Measurements from ENCODE around the gene NKD2.
"Not testable (repeated sequence)": the region's sequence is repeated elsewhere in the genome, so short reads cannot be mapped to it uniquely, and the experiment has no call there.

NKD2 gene

DNA sequence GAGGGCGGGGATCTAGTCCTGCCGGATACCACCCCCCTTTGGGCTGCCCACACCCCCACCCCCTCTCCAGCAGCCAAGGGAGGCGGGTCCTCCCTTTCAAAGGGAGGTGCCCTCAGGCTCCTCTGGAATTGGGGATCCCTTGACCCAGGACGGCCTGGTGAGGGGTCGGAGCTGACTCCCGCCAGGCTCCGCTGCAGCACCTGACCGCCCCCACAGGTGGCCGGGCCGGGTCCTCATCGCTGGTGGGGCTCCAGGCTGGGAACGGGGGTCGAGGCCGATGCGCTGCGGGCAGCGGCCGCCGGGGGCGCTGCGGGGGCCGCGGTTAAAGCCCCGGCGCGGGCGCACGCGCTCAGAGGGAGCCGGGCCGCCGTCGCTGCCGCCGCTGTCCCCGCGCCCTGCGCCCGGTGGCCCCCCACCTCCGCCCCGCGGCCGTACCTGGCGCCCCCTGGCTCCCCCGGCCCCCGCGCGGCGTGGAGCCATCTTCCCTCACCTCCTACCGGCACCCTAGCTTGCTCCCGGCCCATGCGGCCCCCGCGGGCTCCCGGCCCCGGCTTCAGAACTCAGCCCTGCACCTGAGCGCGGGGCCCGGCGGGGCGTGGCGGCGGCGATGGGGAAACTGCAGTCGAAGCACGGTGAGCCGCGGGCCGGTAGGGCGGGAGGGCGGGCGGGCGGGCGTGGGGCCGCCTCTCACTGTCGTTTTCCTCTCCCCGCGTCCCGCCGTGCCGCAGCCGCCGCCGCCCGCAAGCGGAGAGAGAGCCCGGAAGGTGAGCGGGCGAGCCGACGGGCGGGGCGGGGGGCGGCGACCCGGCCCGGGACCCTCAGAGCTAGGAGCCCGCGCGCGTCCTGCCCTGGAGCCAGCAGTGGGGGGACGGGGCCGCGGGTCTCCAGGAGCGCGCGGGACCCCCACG lies at the start of gene NKD2:
NKD2 (plus strand) TSS at position 352 of the 908 bp plus-strand sequence; CDS start at position 608, 256 bp downstream.
- DNase-seq (ENCODE audit: low spot score): no peak

GRCh38 chr5:959581-960531 lies 48.7 kb upstream of the NKD2 start:
- DNase-seq (ENCODE audit: low spot score): no peak

DNA sequence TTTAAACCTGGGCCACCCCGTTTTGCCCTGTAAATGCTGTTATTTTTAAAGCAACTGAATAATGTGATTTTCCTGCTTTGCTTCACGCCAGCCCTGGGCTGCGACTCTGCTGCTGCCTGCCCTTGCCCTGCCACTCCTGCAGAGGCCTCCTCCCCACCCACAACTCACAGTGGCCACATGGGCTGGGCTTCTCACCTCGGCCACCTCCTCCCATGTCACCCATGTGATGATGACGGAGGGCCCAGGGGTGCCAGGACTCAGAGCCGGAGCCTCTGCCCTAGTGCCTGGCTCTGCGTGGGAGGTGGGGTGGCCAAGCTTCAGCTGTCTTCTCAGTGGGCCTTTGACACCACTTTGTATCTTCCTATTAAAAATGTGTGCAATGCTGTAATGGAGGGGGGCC lies 48.1 kb upstream of the NKD2 start:
- no peak for DNase-seq (ENCODE audit: low spot score)

- DNase-seq (ENCODE audit: low spot score): no peak
These were observed 47.4 kb upstream of the NKD2 start for GRCh38 chr5:961002-961710.

DNA sequence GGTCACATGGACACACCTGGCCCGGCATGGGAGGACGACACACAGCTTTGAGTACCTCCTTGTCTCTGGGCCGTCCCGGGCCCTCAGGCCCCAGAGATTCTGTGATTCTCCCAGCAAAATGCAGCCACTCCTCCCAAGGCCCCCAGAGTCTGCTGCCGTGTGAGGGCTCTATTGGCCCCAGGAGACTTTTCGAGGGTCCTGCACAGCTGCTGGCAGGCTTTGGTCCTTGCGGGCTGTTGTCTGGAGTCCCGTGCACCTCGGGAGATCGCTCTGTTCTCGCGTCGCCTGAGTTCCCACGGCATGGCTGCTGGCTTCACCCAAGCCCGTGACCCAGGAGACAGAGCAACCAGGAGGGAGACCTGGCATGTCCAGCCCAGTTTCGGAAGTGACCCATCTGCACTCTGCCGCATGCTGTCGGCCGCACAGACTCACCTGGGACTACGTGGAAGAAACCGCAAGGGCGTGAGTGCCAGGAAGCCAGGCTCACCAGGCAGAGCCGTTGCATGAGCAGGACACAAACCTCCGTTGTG lies 46.8 kb upstream of the NKD2 start:
- DNase-seq (ENCODE audit: low spot score): no peak

- DNase-seq (ENCODE audit: low spot score): no peak
These were observed 46.2 kb upstream of the NKD2 start for GRCh38 chr5:962386-962785.

DNA sequence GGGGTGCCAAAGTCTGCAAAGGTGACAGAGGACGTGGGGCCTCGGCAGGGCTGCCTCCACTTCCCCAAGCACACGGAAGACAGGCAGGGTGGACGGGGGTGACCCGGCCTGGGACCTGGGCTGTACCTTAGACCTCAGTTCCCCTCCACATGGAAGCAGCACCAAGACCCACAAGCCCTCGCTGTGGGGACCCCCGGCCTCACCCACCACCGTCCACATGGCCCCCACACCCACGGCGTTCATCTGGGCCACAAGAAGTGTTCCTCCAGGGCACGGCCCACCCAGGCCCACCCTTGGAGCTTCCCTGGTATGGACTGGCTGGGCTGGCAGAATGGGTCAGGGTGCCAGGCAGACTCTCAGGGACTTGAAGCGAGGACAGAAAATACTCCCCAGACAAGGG lies 45.8 kb upstream of the NKD2 start:
- DNase-seq (ENCODE audit: low spot score): no peak

DNA sequence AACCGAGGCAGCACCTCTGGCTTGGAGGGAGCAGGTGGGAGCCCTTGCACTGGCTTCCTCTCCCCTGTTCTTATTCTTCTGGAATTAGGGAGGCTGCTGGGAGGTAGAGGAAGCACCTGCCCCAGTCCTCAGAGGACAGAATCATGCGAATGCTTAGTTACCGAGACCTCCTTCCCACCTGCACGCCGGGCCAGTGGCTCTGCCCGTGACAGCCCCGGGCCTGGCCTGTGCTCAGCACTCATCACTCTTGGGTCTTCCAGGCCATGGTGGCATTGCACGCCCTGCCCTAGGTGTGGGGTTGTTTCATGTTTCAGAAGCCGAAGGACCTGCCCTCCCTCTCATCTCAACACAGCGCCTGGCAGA lies 45.3 kb upstream of the NKD2 start:
- no peak for DNase-seq (ENCODE audit: low spot score)

- DNase-seq (ENCODE audit: low spot score): no peak
These were observed 44.7 kb upstream of the NKD2 start for GRCh38 chr5:963673-964531.

GRCh38 chr5:964821-965220 lies 43.8 kb upstream of the NKD2 start:
- DNase-seq (ENCODE audit: low spot score): no peak

- no peak for DNase-seq (ENCODE audit: low spot score)
These were observed 42.8 kb upstream of the NKD2 start for GRCh38 chr5:965604-966344.

GRCh38 chr5:966345-966710 lies 42.3 kb upstream of the NKD2 start:
- DNase-seq (ENCODE audit: low spot score): no peak

GRCh38 chr5:966941-967340 lies 41.7 kb upstream of the NKD2 start:
- no peak for DNase-seq (ENCODE audit: low spot score)

DNA sequence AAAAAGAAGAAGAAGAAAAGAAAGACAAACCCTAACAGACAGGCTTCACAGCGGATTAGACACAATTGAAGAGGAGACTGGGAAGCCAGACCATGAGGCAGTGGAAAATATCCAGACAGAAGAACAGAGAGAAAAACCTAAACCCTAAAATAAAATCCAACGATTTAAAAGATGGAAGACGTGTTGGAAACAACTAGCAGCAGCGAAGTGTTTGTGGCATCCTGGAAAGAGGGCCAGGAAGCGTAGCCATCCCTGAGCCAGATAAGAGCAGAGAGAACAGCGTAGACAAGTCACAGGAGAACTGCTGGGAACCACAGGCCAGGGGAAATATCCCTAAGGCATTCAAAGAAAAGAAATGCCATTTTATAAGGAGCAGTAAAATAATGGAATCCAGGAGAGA lies 39.7 kb upstream of the NKD2 start:
- DNase-seq (ENCODE audit: low spot score): no peak

DNA sequence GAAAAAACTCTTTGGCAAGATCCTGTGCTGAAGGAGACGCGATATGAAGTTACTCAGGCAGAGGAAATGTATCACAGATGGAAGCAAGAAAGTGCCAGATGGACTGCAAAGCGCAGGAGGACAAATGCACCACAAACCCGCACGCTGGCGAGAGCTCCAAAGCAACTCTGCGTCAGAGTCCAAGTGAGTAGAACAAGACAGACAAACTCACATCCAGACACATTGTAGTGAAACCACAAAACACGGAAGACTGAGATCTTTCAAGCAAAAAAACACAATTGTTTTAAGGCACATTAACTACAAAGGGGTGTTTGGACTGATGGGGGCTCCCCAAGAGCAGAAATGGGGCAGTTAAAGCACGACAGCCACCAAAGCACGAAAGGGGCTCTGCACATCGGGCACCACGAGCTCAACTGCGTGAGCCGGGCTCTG lies 39.2 kb upstream of the NKD2 start:
- no peak for DNase-seq (ENCODE audit: low spot score)

GRCh38 chr5:972575-972974 lies 36.0 kb upstream of the NKD2 start:
- DNase-seq (ENCODE audit: low spot score): not testable (repeated sequence)

- no peak for DNase-seq (ENCODE audit: low spot score)
These were observed 31.5 kb upstream of the NKD2 start for GRCh38 chr5:976849-977751.

DNA sequence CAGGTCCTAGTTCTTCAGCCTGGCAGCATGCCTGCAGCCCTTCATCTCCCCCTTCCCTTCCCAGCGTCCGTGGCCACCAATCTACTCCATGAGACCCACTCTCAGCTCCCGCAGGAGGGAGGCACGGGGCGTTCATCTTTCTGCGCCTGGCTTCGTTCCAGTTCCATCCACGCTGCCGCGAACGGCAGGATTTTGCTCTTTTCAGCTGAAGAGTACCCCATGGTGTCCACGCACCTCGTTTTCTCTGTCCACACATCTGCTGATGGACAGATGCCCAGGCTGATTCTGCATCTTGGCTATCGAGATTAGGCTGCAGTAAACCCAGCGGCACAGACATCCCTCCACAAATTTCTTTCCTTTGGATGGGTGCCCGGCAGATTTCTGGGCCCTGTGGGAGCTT lies 30.5 kb upstream of the NKD2 start:
- DNase-seq (ENCODE audit: low spot score): no peak

GRCh38 chr5:978693-979092 lies 29.9 kb upstream of the NKD2 start:
- no peak for DNase-seq (ENCODE audit: low spot score)

Data from kidney capillary endothelial cell (primary cell).